H1 (cell line): ENCODE results near the gene ATP1A1.

Experiments
- CEBPB ChIP-seq: IDR thresholded peaks from 2 replicates; pipeline ENCODE4 v1.6.1; 2012; ENCODE audit warnings: low read depth, low read length
- EZH2 ChIP-seq: fragments of 200-600 bp; sonication (generic); IDR thresholded peaks from 2 replicates; pipeline ENCODE4 v1.7.1; 2012; ENCODE audit warnings: low read depth, mild to moderate bottlenecking, moderate library complexity, low read length, inconsistent platforms; ENCODE audit not compliant: severe bottlenecking
- KDM5A ChIP-seq: fragments of 200-600 bp; IDR thresholded peaks from 2 replicates; pipeline ENCODE4 v1.7.1; 2012; ENCODE audit warnings: mild to moderate bottlenecking, low read length, inconsistent platforms, mixed read lengths
- MAFK ChIP-seq: IDR thresholded peaks from 2 replicates; pipeline ENCODE4 v1.6.1; 2012; ENCODE audit warnings: low read depth, mild to moderate bottlenecking, improper control_type of control experiment, low read length

DNA sequence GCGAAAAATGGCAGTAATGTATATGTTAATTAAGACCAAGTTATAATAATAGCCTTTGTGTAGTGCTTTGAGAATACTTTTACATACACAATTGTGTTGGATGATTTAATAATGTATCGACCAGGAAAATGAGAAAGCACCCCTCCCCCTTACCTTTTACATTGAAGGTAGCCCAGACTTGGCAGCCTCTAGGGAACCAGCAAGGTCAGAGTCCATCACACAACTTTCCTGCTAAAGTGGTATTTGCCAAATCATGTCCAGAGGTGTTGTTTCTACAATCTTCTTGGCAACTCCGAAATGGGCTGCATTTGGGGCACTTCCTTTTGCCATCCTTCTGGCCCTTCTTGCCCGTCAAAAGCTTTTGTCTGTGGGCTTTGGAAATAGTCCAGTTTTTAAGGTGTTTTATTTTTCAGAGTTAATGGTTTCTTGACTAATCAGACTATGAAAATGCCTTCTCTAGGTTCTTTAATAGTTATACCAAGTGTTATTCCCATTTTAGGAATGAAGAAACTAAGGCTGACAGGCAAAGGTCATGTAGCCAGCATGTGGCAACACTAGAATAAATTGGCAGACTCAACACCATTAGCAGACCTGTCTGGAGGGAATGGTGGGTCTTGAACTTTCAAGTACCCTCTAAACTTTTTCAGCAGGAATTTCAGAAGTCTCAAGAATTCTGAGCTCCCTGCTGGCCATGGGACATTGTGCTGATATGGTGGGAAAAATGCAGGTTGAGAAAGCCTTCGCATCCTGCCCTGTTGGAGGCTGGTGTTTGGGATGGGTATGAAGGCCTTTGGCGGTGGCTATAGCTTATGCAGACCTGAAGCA is 6.8 kb downstream of the ATP1A1 start:
- TF ChIP-seq MAFK (no peak), CEBPB (no peak), EZH2 (no peak), KDM5A (no peak)
